WTC11 (cell line): Measurements from ENCODE around the gene FYCO1.

ENCODE experiments used
- EMX1 ChIP-seq: fragments of 250-450 bp; sonication (Bioruptor Pico); IDR thresholded peaks from 2 replicates; pipeline ENCODE4 v1.8.0; 2021; ENCODE audit warnings: mild to moderate bottlenecking
- FOXP1 ChIP-seq: sonication (generic); formaldehyde crosslinking; IDR thresholded peaks from 2 replicates; pipeline ENCODE4 v1.8.0; 2022; ENCODE audit warnings: missing genetic modification reagents, mild to moderate bottlenecking, moderate library complexity, borderline replicate concordance
- GABPB1 ChIP-seq: sonication (generic); formaldehyde crosslinking; IDR thresholded peaks from 2 replicates; pipeline ENCODE4 v1.8.1; 2023; ENCODE audit warnings: mild to moderate bottlenecking, missing genetic modification reagents
- IRF2 ChIP-seq: sonication (generic); formaldehyde crosslinking; IDR thresholded peaks from 2 replicates; pipeline ENCODE4 v1.8.0; 2022; ENCODE audit warnings: low read depth, missing genetic modification reagents, borderline replicate concordance
- NR1H2 ChIP-seq: sonication (generic); formaldehyde crosslinking; IDR thresholded peaks from 2 replicates; pipeline ENCODE4 v1.9.0; 2021; ENCODE audit warnings: mild to moderate bottlenecking, moderate library complexity, missing genetic modification reagents
- SMAD3 ChIP-seq: sonication (generic); formaldehyde crosslinking; IDR thresholded peaks from 2 replicates; pipeline ENCODE4 v1.8.0; 2022; ENCODE audit warnings: missing genetic modification reagents, mild to moderate bottlenecking, borderline replicate concordance
- ZNF121 ChIP-seq: sonication (generic); formaldehyde crosslinking; IDR thresholded peaks from 2 replicates; pipeline ENCODE4 v1.8.0; 2023; ENCODE audit warnings: missing genetic modification reagents
- TF ChIP-seq, protein P1 (sequence below): sonication (generic); formaldehyde crosslinking; IDR thresholded peaks from 2 replicates; pipeline ENCODE4 v1.8.1; 2023; ENCODE audit warnings: mild to moderate bottlenecking, missing genetic modification reagents
- TF ChIP-seq, protein P2 (sequence below): sonication (generic); formaldehyde crosslinking; IDR thresholded peaks from 2 replicates; pipeline ENCODE4 v1.8.1; 2023; ENCODE audit warnings: mild to moderate bottlenecking, missing genetic modification reagents, moderate library complexity
- TF ChIP-seq, protein P3 (sequence below): fragments of 200-600 bp; IDR thresholded peaks from 2 replicates; pipeline ENCODE4 v1.8.0; 2022; ENCODE audit warnings: antibody characterized with exemption
- TF ChIP-seq, protein P4 (sequence below): sonication (generic); formaldehyde crosslinking; conservative IDR thresholded peaks from 2 replicates; pipeline ENCODE4 v1.8.1; 2022; ENCODE audit warnings: mild to moderate bottlenecking, missing genetic modification reagents
- TF ChIP-seq, protein P5 (sequence below): sonication (generic); formaldehyde crosslinking; IDR thresholded peaks from 2 replicates; pipeline ENCODE4 v1.8.0; 2022; ENCODE audit warnings: mild to moderate bottlenecking, missing genetic modification reagents

DNA sequence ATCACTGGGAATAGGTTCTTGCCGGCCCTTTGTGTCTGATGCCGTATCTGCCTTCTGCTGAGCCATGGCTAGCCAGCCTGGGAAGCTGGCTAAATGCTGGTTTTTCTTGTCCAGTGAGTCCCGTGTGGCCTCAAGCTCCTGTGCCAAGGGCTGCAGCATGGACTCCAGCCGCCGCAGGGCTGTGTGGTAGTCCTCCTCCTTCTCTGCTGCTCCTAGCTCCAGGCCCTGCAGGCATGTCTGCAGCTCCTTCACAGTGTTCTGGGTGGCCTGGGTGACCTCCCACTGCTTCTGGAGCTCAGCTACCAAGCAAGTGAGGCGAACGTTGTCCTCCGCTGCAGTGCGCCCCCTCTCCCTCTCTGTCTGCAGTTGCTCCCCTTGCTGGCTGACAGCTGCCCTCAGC is 27.5 kb downstream of the FYCO1 start:
- TF ChIP-seq, protein P1, sequence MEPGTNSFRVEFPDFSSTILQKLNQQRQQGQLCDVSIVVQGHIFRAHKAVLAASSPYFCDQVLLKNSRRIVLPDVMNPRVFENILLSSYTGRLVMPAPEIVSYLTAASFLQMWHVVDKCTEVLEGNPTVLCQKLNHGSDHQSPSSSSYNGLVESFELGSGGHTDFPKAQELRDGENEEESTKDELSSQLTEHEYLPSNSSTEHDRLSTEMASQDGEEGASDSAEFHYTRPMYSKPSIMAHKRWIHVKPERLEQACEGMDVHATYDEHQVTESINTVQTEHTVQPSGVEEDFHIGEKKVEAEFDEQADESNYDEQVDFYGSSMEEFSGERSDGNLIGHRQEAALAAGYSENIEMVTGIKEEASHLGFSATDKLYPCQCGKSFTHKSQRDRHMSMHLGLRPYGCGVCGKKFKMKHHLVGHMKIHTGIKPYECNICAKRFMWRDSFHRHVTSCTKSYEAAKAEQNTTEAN (CRISPR knock-in tag): no peak
- TF ChIP-seq SMAD3 (CRISPR knock-in tag) (no peak), FOXP1 (CRISPR knock-in tag) (no peak), EMX1 (CRISPR knock-in tag) (no peak), GABPB1 (CRISPR knock-in tag) (no peak), IRF2 (CRISPR knock-in tag) (no peak), NR1H2 (CRISPR knock-in tag) (no peak), ZNF121 (CRISPR knock-in tag) (no peak)
- TF ChIP-seq, protein P2, sequence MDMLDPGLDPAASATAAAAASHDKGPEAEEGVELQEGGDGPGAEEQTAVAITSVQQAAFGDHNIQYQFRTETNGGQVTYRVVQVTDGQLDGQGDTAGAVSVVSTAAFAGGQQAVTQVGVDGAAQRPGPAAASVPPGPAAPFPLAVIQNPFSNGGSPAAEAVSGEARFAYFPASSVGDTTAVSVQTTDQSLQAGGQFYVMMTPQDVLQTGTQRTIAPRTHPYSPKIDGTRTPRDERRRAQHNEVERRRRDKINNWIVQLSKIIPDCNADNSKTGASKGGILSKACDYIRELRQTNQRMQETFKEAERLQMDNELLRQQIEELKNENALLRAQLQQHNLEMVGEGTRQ: no peak
- TF ChIP-seq, protein P3, sequence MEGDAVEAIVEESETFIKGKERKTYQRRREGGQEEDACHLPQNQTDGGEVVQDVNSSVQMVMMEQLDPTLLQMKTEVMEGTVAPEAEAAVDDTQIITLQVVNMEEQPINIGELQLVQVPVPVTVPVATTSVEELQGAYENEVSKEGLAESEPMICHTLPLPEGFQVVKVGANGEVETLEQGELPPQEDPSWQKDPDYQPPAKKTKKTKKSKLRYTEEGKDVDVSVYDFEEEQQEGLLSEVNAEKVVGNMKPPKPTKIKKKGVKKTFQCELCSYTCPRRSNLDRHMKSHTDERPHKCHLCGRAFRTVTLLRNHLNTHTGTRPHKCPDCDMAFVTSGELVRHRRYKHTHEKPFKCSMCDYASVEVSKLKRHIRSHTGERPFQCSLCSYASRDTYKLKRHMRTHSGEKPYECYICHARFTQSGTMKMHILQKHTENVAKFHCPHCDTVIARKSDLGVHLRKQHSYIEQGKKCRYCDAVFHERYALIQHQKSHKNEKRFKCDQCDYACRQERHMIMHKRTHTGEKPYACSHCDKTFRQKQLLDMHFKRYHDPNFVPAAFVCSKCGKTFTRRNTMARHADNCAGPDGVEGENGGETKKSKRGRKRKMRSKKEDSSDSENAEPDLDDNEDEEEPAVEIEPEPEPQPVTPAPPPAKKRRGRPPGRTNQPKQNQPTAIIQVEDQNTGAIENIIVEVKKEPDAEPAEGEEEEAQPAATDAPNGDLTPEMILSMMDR: no peak
- TF ChIP-seq, protein P4, sequence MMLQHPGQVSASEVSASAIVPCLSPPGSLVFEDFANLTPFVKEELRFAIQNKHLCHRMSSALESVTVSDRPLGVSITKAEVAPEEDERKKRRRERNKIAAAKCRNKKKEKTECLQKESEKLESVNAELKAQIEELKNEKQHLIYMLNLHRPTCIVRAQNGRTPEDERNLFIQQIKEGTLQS (CRISPR knock-in tag): no peak
- TF ChIP-seq, protein P5, sequence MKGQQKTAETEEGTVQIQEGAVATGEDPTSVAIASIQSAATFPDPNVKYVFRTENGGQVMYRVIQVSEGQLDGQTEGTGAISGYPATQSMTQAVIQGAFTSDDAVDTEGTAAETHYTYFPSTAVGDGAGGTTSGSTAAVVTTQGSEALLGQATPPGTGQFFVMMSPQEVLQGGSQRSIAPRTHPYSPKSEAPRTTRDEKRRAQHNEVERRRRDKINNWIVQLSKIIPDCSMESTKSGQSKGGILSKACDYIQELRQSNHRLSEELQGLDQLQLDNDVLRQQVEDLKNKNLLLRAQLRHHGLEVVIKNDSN: no peak
